NCI-H2081 treated with DMSO at 0.1 percent for 48 hours (cell line): ENCODE data around the gene DENND1B.

Experiments used
- DNase-seq: peaks from one replicate; lab custom pipeline; 2025; lab: John Stamatoyannopoulos, UW

Gene DENND1B

DNA sequence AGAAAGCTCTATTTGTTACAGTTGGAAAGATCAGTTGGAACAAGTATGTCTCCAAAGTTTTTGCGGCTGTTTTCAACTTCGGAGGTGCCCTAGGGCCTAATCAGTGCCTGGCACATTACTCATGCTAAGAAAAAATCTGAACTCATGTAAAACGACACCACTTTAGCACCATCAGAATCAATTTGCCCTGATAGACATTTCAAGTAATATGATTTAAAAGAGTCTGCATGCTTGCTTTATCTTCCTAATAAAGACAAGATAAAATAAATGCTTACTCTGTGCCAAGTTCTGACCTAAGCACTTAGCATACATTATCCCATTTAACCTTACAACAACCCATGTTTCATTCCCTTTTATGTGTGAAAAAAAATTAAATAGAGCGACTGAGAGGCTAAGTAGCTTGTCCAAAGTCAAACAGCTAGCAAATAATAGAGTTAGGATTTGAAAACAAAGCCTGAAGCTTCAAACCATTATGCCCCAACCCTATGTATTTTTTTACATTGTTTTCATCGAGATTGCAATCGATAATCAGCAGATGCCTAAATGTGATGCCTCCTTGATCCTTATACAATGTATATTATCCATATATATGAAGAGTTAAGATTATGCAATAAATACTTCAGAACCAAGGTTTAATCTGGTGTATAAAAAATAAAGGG is 91.3 kb downstream of the DENND1B start:
- DNase-seq = no peak

DNA sequence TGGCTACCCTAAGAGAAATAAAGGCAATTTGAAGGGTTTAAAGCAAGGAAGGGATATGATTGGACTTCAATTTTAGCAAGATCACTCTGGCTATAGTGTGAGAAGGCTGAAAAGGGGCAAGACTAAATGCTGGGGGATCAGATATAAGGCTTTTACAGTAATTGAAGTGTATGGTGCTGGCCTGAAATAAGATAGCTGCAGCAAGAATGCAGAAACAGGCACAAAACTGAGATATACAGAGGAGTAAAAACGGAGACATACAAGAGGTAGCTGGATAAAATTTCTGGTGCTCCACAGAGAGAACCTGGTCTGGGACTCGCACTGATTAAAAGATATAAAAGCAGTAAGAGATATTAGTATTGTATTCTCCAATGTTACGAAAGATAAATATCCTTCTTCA is 92.0 kb downstream of the DENND1B start:
- DNase-seq = no peak

DNA sequence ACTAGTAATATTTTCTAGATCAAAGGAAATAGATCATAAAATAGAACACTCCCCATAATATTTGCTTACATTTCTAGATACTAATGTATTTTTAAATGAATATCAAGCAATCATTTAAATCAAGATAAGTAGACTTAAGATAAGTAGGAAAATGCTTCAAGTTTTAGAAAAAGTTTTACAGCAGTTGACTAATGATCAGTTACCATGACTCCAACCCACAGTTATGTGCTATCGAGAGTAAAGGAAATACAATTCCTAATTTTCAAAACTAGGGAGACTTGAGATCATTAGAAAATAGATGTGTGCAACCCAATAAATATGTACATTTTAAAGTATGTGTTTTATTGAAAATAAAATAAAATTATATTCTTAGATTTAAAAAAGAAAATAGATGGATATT is 95.0 kb downstream of the DENND1B start:
- DNase-seq = no peak

DNA sequence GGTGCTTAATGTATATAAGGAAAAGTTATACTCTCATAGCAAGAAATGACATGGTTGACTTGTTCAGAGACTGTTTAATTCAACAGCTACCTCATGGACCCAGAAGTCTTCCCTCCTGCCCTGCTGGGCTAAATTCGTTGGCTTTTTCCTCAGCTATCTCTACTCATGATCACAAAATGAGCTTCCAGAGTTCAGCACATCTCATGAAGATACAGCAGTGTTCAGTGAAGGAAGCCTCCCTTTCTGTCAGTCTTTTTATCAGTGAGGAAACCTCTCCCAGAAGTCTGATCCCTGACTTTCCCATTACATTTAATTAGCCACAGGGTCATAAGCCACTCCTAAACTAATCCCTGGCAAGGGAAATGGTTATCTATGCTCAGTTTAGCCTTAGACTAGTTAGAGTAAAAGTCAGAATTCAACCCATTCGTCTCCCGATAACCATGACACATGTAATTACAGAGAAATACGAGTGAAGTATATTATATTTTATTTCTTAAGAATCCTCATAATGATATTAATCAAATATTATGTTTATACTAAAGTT is 97.5 kb downstream of the DENND1B start:
- DNase-seq = no peak

DNA sequence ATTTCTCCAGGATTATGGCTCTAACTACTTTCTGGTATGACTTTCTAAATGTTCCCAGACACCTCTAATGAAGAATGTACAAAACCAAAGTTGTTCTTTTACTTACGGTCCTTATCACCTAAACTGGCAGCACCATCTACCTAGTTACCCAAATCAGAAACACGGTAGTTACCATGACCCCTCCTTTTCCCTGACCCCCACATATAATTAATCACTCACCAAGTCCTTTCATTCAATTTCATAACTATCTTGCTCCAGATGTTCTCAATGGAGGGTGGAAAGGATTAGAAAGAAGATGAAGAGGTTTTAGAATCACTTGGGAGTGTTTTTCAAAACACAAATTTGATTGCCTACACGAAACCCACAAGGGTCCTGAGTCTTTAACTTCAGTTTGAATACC is 98.0 kb downstream of the DENND1B start:
- DNase-seq = no peak

DNA sequence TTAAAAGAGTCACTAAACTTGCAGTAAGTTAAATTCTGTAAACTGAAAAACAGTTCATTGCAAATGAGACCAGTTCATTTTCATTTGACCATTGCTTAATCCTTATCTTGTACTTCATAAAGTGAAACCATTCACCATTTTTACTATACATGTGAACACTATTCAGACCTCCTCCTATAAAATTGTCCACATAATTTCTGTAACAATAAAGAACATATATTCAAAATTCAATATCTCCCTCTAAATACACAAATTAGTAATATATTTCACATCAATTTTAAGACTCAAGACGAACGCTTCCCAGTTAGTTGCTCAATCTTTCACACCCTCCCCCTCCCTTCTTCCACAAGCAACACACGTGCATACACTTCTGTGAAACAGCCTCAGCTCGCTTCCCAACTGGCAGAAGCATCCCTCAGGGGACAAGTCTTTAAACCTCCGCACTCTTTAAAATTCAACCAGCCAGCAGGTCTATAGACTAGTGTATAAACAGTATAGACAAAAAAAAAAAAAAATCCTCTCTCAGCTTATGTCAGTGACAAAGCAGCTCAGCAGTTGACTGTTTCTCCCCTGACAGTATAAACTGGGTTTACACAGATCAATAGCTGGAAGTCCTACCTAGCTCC is 99.6 kb downstream of the DENND1B start:
- no peak for DNase-seq

DNA sequence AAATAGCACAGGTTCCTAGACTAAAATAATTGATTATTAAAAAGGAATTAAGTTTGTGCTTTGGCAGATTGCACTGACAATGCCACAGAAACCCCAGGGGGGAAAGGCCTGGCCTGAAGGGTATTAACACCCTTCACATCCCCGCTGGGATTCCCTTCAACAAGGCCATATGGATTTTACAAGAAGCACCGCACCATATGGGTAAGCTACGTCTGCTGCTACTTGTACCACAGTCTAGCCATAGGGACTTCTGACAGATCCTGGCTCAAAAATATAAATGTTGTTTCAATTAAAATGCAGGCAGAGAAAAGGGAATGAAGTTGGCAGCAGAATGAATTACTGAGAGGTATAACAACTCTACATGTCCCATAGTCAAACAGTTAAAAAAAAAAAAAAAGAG is 101.0 kb downstream of the DENND1B start:
- DNase-seq = no peak

DNA sequence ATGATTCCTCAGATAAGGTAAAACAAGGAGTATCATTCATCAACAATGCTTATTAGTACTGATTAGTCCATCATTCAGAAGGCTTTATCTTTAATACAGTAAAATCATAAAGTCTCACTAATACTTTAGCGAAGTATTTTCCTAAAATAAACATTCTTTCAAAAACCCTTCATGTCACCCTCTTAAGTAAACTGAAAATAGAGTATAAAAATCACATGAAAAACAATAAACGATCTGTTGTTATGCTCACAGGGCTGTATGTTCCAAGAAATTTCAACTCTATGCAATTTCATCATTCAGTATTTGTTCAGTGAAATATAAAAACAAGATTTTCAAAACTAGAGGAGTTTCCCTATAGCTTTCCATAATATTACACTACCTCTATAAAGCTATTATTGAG is 102.0 kb downstream of the DENND1B start:
- no peak for DNase-seq

DNA sequence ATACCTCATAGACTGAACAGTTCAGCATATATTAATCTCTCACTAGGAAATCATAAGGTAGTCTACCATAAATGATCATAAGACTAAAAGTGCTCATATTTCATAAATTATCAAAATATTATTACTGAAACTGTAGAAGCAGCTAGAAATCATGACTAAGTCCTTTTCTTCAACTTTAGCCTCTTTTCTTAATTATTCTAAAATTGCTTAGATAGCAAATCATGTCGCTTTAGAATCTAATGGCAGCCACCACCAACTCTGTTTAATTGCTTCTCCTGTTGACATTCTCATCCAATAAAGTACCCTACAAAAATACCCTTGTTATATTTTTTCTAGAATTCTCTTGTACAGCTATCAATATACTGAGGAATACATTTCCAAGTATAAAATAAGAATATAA is 102.9 kb downstream of the DENND1B start:
- no peak for DNase-seq

DNA sequence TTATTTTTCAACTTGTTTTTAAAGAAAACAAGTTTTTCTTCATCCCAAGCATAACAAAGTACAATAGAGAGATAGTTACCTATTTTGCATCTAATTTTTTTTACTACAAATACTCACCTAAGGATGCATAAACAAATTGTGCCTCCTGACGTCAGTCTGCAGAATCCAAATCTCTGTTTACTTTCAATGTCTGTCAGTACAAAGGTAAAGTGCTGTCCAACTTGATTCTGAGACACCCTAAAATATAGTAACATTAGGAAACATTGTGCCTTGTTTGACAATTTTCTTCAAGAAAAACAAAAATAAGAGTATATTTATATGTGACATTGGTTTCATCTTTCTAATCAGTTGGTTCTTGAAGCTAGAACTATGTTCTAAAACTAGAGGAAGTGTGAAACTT is 103.4 kb downstream of the DENND1B start:
- DNase-seq = no peak

DNA sequence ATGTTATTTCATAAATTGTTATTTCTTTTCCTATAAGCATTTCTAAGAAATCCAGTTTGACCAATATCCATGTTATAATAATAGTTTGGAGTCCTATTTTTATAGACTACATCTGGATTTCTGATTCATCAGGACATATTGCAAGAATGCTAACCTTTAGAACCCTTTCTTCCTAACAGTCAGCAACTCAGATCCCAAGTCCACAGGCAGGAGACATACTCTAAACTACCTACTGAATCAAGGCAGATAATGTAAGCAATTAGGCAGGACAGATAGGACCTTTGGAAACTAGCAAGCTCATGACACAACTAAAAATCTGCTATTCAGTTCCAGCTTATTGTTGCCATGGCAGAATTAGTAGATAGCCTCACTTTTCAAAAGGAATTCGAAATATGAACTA is 104.1 kb downstream of the DENND1B start:
- DNase-seq = no peak

DNA sequence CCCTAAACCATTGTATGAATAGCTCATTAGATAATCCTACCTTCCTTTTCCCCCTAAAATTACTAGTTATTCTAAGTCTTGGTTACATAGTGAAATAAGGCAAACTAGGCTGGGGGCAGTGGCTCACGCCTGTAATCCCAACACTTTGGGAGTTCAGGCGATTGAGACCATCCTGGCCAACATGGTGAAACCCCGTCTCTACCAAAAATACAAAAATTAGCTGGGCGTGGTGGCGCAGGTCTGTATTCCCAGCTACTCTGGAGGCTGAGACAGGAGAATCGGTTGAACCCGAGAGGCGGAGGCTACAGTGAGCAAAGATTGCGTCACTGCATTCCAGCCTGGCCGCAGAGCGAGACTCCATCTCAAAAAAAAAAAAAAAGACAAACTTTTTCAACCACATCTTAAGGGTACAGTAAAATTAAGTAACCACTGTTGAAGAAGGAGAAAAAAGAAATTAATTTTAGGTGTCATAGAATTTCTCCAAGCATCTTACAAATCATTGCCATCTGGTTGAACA is 108.5 kb downstream of the DENND1B start:
- DNase-seq = no peak

DNA sequence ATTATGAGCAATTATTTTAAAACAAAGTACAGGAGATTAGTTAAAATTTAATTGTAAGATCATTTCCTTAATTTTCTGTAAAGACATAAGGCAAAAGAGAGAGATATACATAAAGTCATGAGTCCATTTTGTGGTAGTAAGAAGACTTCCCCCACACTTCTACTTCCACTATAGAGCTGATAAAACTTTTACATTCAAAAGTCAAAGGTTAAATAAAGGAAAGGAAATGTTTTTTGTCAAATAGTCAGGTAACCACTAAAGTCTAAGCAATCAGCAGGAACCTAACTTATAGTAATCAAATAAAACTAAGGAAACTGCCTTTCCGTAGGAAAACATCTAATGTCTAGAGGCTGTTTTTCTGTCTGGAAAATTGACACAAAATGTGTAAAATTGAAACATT is 110.9 kb downstream of the DENND1B start:
- DNase-seq = no peak

DNA sequence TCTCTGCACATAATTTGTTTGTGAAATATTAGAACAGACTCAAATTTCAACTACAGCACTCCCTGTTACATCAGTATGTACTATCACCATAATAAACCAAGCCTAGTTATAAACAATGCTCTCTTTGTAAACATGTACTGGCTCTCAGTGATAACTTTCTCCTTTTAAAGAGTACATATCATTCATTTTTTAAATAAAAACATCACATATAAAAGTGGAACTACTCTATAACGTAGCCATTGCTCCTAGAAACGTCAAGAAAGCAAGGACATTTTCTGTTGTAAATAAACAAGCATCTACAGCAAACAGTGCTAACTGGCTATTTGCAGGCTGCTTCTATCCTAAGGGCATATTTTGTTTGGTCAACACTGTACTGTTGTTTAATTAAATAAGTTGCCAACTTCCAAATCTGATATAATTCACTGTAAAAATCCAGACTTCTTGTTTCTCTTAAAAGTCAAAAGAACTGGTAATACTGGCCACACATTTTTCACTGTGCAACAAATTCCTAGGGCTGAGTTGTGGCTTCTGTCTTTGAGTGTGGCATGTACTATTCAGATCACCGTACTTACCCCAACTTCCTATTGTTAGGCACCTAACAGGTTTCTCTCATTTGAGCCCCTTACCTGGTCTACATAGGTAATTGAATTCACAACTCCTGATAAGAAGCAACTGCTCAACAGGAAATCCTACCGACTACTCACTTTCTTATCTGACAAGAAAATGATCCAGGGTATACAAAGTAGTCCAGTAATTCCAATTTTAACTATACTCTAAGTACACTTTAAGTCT is 111.9 kb downstream of the DENND1B start:
- DNase-seq = no peak

DNA sequence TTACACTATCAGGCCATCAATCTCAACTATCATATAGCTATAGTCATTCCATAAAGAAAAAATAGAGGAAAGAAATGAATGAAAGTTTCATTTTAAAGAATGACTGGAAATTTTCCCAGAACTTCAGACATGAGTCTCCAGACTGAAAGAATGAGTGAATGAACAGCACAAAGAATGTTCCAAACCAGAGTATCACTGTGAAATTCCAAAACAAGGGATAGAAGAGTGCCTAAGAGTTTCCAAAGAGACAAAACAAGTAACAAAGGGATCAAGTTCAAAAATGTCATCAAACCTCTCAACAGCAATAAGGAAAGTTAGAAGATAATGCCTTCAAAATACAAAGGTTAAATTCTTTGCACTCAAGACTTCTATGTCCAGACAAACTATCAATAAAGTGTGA is 114.9 kb downstream of the DENND1B start:
- no peak for DNase-seq

DNA sequence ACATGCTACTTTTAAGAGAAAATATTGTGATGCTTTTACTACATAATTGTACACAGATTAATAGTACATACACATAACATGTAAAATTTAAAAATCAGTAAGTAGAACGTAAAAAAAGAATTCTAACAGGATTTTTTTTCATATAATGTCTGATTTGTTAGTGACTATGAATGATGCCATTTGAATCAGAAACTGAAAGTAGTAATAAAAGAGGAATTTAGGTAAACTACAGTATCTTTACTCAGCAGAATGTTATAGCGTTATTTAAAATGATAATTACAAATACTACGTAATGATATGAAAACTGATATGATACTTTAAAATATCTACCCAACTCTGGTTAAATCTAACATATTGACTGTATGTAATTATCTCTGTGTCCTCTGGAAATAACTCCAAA is 116.1 kb downstream of the DENND1B start:
- DNase-seq = no peak

DNA sequence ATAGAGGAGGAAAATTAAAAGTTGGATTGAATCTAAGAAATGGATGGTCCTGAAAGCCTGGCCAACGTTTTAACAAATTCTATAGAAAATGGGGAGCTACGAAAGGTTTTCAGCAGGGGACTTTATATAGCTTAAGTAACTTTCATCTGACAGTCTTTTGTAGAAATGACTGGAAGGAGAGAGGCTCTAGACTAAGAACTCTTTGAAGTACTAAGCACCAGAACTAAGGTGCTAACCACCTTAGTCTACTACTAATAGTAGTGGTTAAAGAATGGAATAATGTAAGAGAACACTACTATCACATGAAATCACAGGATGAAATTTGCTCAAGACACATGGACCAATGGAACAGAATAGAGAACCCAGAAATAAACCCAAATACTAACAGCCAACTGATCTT is 126.1 kb downstream of the DENND1B start:
- DNase-seq = no peak

DNA sequence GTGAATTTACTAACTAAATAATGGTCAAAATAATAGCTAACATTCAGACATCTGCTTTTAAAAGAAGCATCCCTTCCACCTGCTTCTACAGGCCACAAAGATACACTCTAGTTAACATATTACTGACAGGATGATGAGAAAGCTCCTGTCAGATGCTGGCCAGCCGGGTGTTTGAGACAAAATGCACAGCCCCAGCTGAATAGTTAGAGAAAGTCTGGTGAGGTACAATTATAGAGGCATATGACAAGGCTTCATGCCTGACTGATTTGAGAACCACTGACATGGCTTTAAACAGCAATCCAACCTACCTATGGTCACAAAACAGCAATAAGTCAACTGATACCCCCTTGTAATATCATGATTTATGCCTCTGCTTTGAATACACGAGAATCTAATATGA is 137.0 kb downstream of the DENND1B start:
- DNase-seq = no peak

DNA sequence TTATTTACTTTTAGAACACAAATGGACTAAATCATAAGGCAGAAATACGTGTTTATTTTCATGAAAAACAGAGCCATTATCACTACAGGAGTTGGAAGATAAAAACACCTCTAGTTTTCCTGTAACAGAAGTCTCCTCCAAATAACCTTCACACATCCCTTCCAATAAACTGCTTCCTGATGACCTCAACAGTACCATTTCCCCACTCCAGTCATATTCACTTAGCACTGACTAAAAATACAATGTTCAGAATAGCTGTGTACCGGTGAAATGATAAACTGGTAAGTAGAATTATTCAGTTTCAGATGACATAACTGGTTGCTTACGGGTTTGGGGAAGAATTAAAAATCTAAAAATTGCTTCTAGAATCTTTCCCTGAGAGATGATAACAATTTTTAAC is 137.9 kb downstream of the DENND1B start:
- no peak for DNase-seq

DNA sequence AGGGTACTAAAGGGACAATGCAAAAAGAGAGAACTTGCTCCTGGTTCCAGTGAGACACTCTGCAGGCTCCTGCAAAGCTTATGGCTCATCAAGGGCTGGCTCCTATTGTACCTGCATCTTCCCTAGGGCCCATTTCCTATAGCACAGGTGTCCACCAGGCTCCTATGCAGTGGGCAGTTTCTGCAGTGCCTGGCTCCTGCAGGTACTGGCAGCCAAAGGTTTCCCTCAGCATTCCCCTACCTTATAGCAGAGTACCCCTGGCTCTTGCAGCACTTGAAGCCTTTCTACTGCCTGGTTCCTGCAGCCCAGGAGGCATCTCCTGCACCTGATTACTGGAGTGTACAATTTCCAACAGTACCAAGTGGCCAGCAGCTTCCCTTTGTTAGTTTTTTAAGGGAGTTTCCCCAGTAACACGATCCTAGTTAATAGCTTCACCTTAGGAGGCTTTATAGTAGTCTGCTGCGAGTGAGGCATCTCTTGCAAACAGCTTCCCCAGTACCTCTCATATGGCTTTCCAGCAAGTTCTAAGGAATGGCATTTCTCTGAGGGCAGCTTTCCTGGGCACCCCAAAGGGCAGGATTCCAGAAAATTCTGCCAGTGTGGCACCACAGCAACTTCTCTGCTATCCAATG is 141.7 kb downstream of the DENND1B start:
- DNase-seq = no peak

DNA sequence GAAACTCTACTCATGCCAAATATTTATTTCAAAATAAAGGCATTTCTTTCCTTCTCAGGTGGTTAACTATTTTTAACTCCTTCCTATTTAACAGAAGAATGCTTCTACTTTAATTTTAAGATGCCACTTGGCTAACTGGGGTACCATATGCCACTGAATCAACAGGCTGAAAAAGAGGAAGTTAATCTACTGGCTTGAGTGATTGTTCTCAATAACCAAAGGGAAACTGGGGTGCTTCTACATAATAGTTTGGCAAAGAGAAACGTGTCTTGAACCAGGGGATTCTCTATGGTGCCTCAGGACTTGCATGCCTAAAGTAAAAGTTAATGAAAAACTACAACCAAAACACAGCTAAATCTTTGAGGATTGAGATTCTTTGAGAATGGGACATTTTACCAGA is 142.6 kb downstream of the DENND1B start:
- no peak for DNase-seq

DNA sequence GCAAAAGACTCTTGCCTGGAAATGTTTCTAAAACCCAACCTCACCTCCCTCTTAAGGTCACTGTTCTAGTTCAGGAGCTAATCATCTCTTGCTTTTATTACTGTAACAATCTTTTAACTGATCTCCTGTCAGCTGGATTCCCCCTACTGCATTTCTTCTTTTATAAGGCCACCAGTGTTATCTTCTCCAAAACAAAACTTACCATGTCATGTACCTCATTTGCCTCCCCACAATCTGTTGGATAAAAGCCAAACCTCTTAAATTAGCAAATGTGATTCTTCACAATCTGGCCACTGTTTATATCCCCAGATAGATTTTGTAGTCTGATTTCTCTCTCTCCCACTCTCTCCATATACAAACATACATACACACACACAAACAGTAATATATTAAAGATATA is 143.3 kb downstream of the DENND1B start:
- no peak for DNase-seq
